HepG2 (cell line): ENCODE measurements around the gene LZTFL1. TPM values are rescaled to one million over a fixed set of nuclear protein-coding genes. Genes with fewer than 3 reads are reported as not detected.

ENCODE experiments used
- ATAC-seq: fragments of 200-7000 bp; cut with Tn5 transposase; 3 replicates; pipeline ENCODE4 v1.9.1; 2020; ENCODE audit warnings: mild to moderate bottlenecking, moderate library complexity
- BruUV-seq: library from RNA; stranded (reverse); fragments of 400-500 nt; replicated peaks from 2 replicates; lab custom pipeline; 2021; lab: Mats Ljungman, UMichigan
- CTCF ChIA-PET: fragments of 300-600 bp; formaldehyde crosslinking; extraction: SDS; loops from one replicate; lab custom pipeline; 2021; ENCODE audit warnings: low total read pairs, inconsistent platforms, low intra/inter-chr PET ratio; lab: Yijun Ruan, JAX
- POLR2A ChIA-PET: fragments of 350-600 bp; sonication (Branson Sonifier 250); formaldehyde crosslinking; loops from one replicate; lab custom pipeline; 2020; ENCODE audit warnings: antibody characterized with exemption, inconsistent platforms; lab: Yijun Ruan, JAX
- DNase-seq: peaks from one replicate; pipeline ENCODE4 v3.0.0-alpha.2; 2015; ENCODE audit warnings: low spot score
- FAIRE-seq: peaks from 3 replicates; lab custom pipeline; 2011; peaks lifted over from hg19 to GRCh38; lab: Jason Lieb, UNC
- H2AFZ ChIP-seq: one replicate; pipeline ENCODE4 v1.6.1; 2011; ENCODE audit warnings: low read length, inconsistent platforms
- H3K27ac ChIP-seq: fragments of 300-600 bp; 3 replicates; pipeline ENCODE4 v1.8.0; 2011; ENCODE audit warnings: mixed run types, mild to moderate bottlenecking, mixed read lengths, low read length, inconsistent platforms; ENCODE audit not compliant: insufficient read depth; ENCODE audit errors: extremely low read length
- H3K27me3 ChIP-seq, 2 experiments: fragments of 200-600 bp in 1 of 2; 2 replicates in 1 of 2; 3 replicates in 1 of 2; pipeline versions ENCODE4 v1.6.0 to v1.8.0; 2011; ENCODE audit warnings: low read length in 2 of 2, mild to moderate bottlenecking in 2 of 2, moderate library complexity in 2 of 2, inconsistent platforms in 1 of 2; ENCODE audit not compliant: insufficient read depth in 2 of 2, control insufficient read depth in 1 of 2
- H3K36me3 ChIP-seq, 2 experiments: fragments of 200-600 bp in 1 of 2; replicated peaks in 1 of 2; 2 replicates in 1 of 2; 3 replicates in 1 of 2; pipeline versions ENCODE4 v1.5.1 to v1.8.0; 2011; ENCODE audit warnings: low read length in 2 of 2, inconsistent platforms in 1 of 2; ENCODE audit not compliant: insufficient read depth in 2 of 2, control insufficient read depth in 1 of 2
- H3K4me1 ChIP-seq: 2 replicates; pipeline ENCODE4 v1.5.1; 2012; ENCODE audit warnings: low read length, inconsistent platforms; ENCODE audit not compliant: insufficient read depth
- H3K4me2 ChIP-seq: 2 replicates; pipeline ENCODE4 v1.6.0; 2011; ENCODE audit warnings: low read depth, low read length, inconsistent platforms
- H3K4me3 ChIP-seq, 3 experiments: fragments of 200-600 bp in 1 of 3; sonication (generic), shearing (Covaris generic) in 1 of 3; replicated peaks in 1 of 3; 2 replicates each; pipeline ENCODE4 v1.5.1; 2011 to 2016; ENCODE audit warnings: low read length in 3 of 3, inconsistent platforms in 2 of 3, low read depth in 2 of 3, mild to moderate bottlenecking in 2 of 3, control low read depth in 1 of 3, mixed read lengths in 1 of 3; ENCODE audit not compliant: insufficient read depth in 1 of 3
- H3K79me2 ChIP-seq: one replicate; pipeline ENCODE4 v1.6.1; 2011; ENCODE audit warnings: low read length, inconsistent platforms; ENCODE audit not compliant: insufficient read depth
- H3K9ac ChIP-seq: 2 replicates; pipeline ENCODE4 v1.6.0; 2011; ENCODE audit warnings: mild to moderate bottlenecking, low read depth, low read length, inconsistent platforms; ENCODE audit not compliant: insufficient read depth
- H3K9me3 ChIP-seq: 2 replicates; pipeline ENCODE4 v1.5.1; 2012; ENCODE audit warnings: mild to moderate bottlenecking, low read length
- H4K20me1 ChIP-seq: 2 replicates; pipeline ENCODE4 v1.6.0; 2011; ENCODE audit warnings: inconsistent platforms, mild to moderate bottlenecking, low read length, moderate library complexity; ENCODE audit not compliant: insufficient read depth
- AKNA ChIP-seq: sonication (generic); formaldehyde crosslinking; IDR thresholded peaks from 2 replicates; pipeline ENCODE4 v1.4.0; 2020; ENCODE audit warnings: missing genetic modification reagents, borderline replicate concordance
- ATF7-NPFF ChIP-seq: sonication (generic); formaldehyde crosslinking; IDR thresholded peaks from 2 replicates; pipeline ENCODE4 v1.8.1; 2023; ENCODE audit warnings: mild to moderate bottlenecking, low read depth, missing genetic modification reagents, moderate library complexity
- FOXA3 ChIP-seq: IDR thresholded peaks from 2 replicates; pipeline ENCODE4 v1.6.1; 2016; ENCODE audit warnings: missing genetic modification reagents, missing compliant biosample characterization
- GLMP ChIP-seq: sonication (generic); formaldehyde crosslinking; IDR thresholded peaks from 2 replicates; pipeline ENCODE4 v1.9.0; 2021; ENCODE audit warnings: missing genetic modification reagents, mild to moderate bottlenecking, borderline replicate concordance
- HHEX ChIP-seq: IDR thresholded peaks from 2 replicates; pipeline ENCODE4 v1.6.1; 2016; ENCODE audit warnings: control low read depth
- MBD4 ChIP-seq: IDR thresholded peaks from 2 replicates; pipeline ENCODE4 v1.6.1; 2012; ENCODE audit warnings: low read length, inconsistent platforms, borderline replicate concordance
- NFKBIZ ChIP-seq: IDR thresholded peaks from 2 replicates; pipeline ENCODE4 v1.6.1; 2018; ENCODE audit warnings: missing genetic modification reagents, missing compliant biosample characterization
- ZNF160 ChIP-seq: sonication (generic); formaldehyde crosslinking; IDR thresholded peaks from 2 replicates; pipeline ENCODE4 v1.8.0; 2022; ENCODE audit warnings: mild to moderate bottlenecking, inconsistent platforms, missing genetic modification reagents
- ZNF235 ChIP-seq: sonication (generic); formaldehyde crosslinking; IDR thresholded peaks from 2 replicates; pipeline ENCODE4 v1.8.1; 2023; ENCODE audit warnings: mild to moderate bottlenecking, missing genetic modification reagents, borderline replicate concordance
- ZNF772 ChIP-seq: sonication (generic); formaldehyde crosslinking; IDR thresholded peaks from 2 replicates; pipeline ENCODE4 v1.5.0; 2020; ENCODE audit warnings: mild to moderate bottlenecking, missing genetic modification reagents
- WGBS: methylation state at CpG from one replicate; pipeline ENCODE4 v1.1.6; 2017; ENCODE audit warnings: low lambda C conversion rate; 5-methylcytosine and 5-hydroxymethylcytosine counted together
- in situ Hi-C: cut with HindIII; loops from 2 replicates; pipeline ENCODE4 v1.10.0; 2017; ENCODE audit warnings: low pct_unique_long_range_greater_than_20kb; ENCODE audit not compliant: extremely low pct_ligation_motif_present
- intact Hi-C: fragments of 100-400 bp; cut with micrococcal nuclease; formaldehyde crosslinking; loops from one replicate; pipeline ENCODE4 v1.10.0; 2022; ENCODE audit not compliant: unreplicated experiment
- polyA plus RNA-seq, 8 experiments: library from polyadenylated mRNA; depleted of rRNA in 3 of 8; stranded (reverse) in 7 of 8; unstranded in 1 of 8; fragments of >200 nt; fragmentation: Illumina TruSeq in 4 of 8; extraction: Trizol in 4 of 8; gene quantifications; 2 replicates each; pipeline versions ENCODE4 v1.2.1 to v1.2.3, GENCODE V29; 2011 to 2016; ENCODE audit warnings: low read depth in 4 of 8, missing spikeins in 1 of 8, mixed read lengths in 1 of 8; ENCODE audit not compliant: insufficient read depth in 1 of 8
- total RNA-seq, 5 experiments: library from RNA; depleted of rRNA; stranded (reverse); fragments of >200 nt; fragmentation: Illumina TruSeq; extraction: Trizol; gene quantifications; 2 replicates each; pipeline ENCODE4 v1.2.3, GENCODE V29; 2016; ENCODE audit warnings: low read depth in 1 of 5
- TF ChIP-seq, protein P1 (sequence below): sonication (generic); formaldehyde crosslinking; IDR thresholded peaks from 2 replicates; pipeline ENCODE4 v1.5.0; 2020; ENCODE audit warnings: mild to moderate bottlenecking, low read depth, missing genetic modification reagents, borderline replicate concordance

LZTFL1 gene
- total and polyA plus RNA-seq, 2 of the 13 experiments (the other 11 are each of a cell fraction or from before 2014, with no cell fraction given) = 16.6 to 17.2 TPM

DNA sequence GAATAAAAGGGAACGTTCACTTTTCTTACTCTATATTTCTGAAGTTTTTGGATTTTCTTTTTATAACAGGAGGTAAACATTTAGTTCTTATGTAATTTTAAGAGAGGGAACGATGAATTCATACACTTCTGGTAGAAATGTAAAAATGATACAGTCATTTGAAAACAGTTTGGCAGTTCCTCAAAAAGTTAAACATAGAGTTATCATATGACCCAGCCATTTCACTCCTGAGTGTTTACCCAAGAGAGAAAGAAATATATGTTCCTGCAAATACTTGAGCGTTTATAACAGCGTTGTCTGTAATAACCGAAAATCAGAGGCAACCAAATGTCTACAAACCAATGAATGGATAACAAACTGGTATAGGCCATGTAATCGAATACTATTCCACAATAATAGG lies 23.6 kb upstream of the LZTFL1 start (continued):
- no peak for TF ChIP-seq FOXA3 (CRISPR knock-in tag)
- no peak for TF ChIP-seq MBD4
- TF ChIP-seq AKNA (CRISPR knock-in tag) = no peak
- no peak for TF ChIP-seq ATF7-NPFF (CRISPR knock-in tag)
- no peak for TF ChIP-seq NFKBIZ
- TF ChIP-seq GLMP = no peak

GRCh38 chr3:45864760-45865519 lies 23.0 kb upstream of the LZTFL1 start:
- Histone ChIP-seq H3K4me3 (no peak overlapping the region), H3K79me2 (no peaks in the 10 kb centered on the region), H3K9ac (no peak overlapping the region), H2AFZ (no peak overlapping the region), H3K27me3 (no peaks in the 10 kb centered on the region; a peak in 3 of 5 replicates), H3K9me3 (no peaks in the 10 kb centered on the region), H4K20me1 (no peaks in the 10 kb centered on the region), H3K27ac (no peak overlapping the region), H3K4me2 (no peak overlapping the region), H3K36me3 (no peaks in the 10 kb centered on the region), H3K4me1 (no peaks in the 10 kb centered on the region)
- ChIA-PET CTCF (no interaction called here), POLR2A (no interaction called here)
- in situ Hi-C loops = no loop called here
- no TSS peak for BruUV-seq
- WGBS = under 1% methylated on average over 8 of the region's 8 CpGs
- FAIRE-seq (no peak), DNase-seq (no peak), ATAC-seq (no peak)
- intact Hi-C loops = no loop called here
- TF ChIP-seq ZNF235 (CRISPR knock-in tag) = no peak
- TF ChIP-seq, protein P1, sequence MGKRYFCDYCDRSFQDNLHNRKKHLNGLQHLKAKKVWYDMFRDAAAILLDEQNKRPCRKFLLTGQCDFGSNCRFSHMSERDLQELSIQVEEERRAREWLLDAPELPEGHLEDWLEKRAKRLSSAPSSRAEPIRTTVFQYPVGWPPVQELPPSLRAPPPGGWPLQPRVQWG = no peak
- no peak for TF ChIP-seq ZNF160 (CRISPR knock-in tag)
- no peak for TF ChIP-seq HHEX
- no peak for TF ChIP-seq ZNF772
